Epithelial cell of proximal tubule (primary cell): Measurements from ENCODE around the gene NT5DC2. TPM values are rescaled to one million over a fixed set of nuclear protein-coding genes. Genes with fewer than 3 reads are reported as not detected.

Experiments
- DNase-seq: peaks from one replicate; pipeline ENCODE4 v3.0.0-alpha.2; 2011; ENCODE audit warnings: low read depth
- H3K4me3 ChIP-seq: 2 replicates; pipeline ENCODE4 v1.5.1; 2011; ENCODE audit warnings: low read depth, mild to moderate bottlenecking, low read length
- total RNA-seq: library from RNA; depleted of rRNA; stranded (reverse); fragments of >200 nt; gene quantifications from 2 replicates; pipeline ENCODE4 v1.2.3, GENCODE V29; 2015
- TF ChIP-seq, protein P1 (sequence below): conservative IDR thresholded peaks from 2 replicates; pipeline ENCODE4 v1.5.1; 2012; ENCODE audit warnings: low read depth, mild to moderate bottlenecking, low read length

NT5DC2 gene
- total RNA-seq, 1 donor from 2014 or later: 144 TPM

DNA sequence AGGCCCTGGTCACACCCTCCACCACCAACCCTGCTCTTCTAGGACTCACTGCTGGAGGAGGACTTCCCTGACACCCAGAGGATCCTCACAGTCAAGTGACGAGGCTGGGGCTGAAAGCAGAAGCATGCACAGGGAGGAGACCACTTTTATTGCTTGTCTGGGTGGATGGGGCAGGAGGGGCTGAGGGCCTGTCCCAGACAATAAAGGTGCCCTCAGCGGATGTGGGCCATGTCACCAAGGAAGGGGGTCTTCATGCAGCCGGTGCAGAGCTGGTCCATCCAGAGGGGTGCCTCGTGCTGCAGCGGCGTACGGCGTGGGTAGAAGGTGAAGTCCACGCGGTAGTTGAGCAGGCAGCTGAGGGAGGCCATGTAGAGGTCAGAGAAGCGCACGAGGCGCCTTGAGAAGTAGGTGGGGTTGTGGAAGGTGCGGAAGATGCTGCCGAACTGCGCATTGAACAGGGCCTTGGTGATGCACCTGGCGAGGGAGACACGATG, 9.4 kb downstream of the NT5DC2 start:
- TF ChIP-seq, protein P1, sequence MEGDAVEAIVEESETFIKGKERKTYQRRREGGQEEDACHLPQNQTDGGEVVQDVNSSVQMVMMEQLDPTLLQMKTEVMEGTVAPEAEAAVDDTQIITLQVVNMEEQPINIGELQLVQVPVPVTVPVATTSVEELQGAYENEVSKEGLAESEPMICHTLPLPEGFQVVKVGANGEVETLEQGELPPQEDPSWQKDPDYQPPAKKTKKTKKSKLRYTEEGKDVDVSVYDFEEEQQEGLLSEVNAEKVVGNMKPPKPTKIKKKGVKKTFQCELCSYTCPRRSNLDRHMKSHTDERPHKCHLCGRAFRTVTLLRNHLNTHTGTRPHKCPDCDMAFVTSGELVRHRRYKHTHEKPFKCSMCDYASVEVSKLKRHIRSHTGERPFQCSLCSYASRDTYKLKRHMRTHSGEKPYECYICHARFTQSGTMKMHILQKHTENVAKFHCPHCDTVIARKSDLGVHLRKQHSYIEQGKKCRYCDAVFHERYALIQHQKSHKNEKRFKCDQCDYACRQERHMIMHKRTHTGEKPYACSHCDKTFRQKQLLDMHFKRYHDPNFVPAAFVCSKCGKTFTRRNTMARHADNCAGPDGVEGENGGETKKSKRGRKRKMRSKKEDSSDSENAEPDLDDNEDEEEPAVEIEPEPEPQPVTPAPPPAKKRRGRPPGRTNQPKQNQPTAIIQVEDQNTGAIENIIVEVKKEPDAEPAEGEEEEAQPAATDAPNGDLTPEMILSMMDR: no peak
- DNase-seq: no peak

DNA sequence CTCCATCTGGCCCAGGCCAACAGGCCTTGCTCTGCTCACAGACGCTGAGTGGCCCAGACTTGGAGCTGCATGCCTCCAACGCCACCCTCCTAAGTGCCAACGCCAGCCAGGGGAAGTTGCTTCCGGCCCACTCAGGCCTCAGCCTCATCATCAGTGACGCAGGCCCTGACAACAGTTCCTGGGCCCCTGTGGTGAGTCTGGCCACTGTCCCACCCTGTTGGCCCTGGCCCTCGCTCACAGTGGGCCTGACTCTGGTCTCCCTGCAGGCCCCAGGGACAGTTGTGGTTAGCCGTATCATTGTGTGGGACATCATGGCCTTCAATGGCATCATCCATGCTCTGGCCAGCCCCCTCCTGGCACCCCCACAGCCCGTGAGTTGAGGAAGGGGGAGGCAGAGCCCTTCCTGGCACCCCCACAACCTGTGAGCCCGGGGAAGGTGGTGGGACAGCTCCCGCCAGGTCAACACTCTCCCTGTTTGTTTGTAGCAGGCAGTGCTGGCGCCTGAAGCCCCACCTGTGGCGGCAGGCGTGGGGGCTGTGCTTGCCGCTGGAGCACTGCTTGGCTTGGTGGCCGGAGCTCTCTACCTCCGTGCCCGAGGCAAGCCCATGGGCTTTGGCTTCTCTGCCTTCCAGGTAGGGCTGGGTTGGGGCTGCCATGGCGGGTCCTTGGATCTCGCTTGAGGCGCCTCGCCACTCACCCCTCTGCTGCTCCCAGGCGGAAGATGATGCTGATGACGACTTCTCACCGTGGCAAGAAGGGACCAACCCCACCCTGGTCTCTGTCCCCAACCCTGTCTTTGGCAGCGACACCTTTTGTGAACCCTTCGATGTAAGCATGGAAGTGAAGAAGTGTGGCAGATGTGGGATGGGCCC, 10.0 kb downstream of the NT5DC2 start:
- H3K4me3 ChIP-seq: no peak overlapping the region
- TF ChIP-seq, protein P1: no peak
- DNase-seq: no peak

More for the DNA sequence above, 9.4 kb downstream of the NT5DC2 start:
- no peak overlapping the region for H3K4me3 ChIP-seq

DNA sequence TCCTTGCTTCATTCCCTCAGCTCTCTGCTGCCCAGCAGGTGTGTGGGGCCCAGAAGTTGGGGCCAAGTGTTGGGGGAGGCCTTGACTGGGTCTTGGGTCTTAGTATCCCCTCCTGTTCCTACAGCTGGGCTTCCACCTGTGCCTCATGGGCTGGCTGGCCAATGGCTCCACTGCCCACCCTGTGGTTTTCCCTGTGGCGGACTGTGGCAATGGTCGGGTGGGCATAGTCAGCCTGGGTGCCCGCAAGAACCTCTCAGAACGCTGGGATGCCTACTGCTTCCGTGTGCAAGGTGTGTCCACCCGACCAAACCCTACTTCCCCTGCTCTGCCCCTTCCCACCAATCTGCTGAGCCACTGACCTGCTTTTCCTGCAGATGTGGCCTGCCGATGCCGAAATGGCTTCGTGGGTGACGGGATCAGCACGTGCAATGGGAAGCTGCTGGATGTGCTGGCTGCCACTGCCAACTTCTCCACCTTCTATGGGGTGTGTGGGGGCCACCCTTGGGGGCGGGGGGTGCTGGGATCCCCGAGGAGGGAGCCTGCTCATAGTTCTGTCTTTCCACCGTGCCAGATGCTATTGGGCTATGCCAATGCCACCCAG, 10.9 kb downstream of the NT5DC2 start:
- H3K4me3 ChIP-seq: no peak overlapping the region
- no peak for DNase-seq
- TF ChIP-seq, protein P1: no peak

DNA sequence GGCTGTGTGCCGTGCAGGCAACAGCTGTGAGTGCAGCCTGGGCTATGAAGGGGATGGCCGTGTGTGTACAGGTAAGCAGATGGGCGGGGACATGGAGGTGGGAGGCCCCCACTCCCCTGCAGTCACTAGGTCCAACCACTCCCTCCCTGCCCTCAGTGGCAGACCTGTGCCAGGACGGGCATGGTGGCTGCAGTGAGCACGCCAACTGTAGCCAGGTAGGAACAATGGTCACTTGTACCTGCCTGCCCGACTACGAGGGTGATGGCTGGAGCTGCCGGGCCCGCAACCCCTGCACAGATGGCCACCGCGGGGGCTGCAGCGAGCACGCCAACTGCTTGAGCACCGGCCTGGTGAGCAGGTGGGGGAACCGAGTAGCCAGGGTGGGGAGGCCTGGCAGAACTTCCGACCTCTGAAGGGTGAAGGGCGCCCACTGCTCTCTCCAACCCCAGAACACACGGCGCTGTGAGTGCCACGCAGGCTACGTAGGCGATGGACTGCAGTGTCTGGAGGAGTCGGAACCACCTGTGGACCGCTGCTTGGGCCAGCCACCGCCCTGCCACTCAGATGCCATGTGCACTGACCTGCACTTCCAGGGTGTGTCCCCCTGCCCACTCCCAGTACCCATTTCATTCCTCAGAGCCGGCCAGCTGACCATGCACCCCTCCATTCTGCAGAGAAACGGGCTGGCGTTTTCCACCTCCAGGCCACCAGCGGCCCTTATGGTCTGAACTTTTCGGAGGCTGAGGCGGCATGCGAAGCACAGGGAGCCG, 11.6 kb downstream of the NT5DC2 start:
- no peak overlapping the region for H3K4me3 ChIP-seq
- TF ChIP-seq, protein P1: no peak
- DNase-seq: no peak

DNA sequence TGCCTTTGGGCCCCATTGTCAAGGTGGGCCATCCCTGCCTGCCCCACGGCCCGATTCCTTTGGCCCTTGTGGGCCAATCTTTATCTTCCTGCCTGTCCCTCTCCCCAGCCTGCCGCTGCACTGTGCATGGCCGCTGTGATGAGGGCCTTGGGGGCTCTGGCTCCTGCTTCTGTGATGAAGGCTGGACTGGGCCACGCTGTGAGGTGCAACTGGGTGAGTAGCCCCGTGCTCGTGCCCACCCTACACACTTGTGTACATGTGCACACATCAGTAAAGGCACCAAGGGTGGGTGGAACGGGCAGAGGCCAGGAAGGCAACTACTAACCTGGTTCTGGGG, 12.2 kb downstream of the NT5DC2 start:
- H3K4me3 ChIP-seq: no peak overlapping the region
- TF ChIP-seq, protein P1: no peak
- DNase-seq: no peak

DNA sequence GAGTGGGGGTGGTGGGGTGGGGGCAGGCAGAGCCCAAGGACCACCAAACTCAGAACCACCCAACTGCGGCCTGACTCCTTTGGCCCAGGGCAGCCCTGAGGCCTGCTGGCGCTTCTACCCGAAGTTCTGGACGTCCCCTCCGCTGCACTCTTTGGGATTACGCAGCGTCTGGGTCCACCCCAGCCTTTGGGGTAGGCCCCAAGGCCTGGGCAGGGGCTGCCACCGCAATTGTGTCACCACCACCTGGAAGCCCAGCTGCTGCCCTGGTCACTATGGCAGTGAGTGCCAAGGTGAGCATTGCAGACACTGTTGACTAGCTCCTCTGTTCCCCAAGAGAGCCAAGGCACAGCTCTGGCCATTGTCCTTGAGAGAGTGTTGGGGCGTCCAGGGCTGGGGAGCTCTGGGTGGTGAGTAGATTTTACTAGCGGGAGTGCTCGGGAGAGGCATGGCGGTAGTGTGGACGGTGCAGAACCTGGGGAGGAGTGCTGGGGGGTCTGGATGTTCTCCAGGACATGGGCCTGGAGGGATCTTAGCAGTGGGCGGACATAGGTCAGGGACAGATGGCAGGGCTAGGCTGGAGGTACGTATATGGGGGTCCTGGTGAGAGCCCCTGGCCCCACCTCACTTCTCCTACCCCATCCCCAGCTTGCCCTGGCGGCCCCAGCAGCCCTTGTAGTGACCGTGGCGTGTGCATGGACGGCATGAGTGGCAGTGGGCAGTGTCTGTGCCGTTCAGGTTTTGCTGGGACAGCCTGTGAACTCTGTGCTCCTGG, 12.8 kb downstream of the NT5DC2 start:
- no peak overlapping the region for H3K4me3 ChIP-seq
- DNase-seq: no peak
- TF ChIP-seq, protein P1: no peak
